Measurements from ENCODE around the gene BCL11B. TPM values are rescaled to one million over a fixed set of nuclear protein-coding genes. Genes with fewer than 3 reads are reported as not detected.

The BCL11B gene
- total and polyA plus RNA-seq, 2 donors (not counting 1 experiment from before 2014, with no cell fraction given), result under 0.01 TPM; not detected in 1

- Histone ChIP-seq H3K27ac (ENCODE audit: insufficient read depth, low read length) (no peak overlapping the region), H3K9me3 (ENCODE audit: control insufficient read depth, insufficient read depth, low read depth, low read length) (no peaks in the 10 kb centered on the region), H3K4me1 (ENCODE audit: control insufficient read depth, extremely low read depth, insufficient read depth, low read length) (no peaks in the 10 kb centered on the region), H4K20me1 (ENCODE audit: control insufficient read depth, extremely low read depth, insufficient read depth, low read length) (no peaks in the 10 kb centered on the region), H3K36me3 (ENCODE audit: control insufficient read depth, insufficient read depth, low read length) (no peaks in the 10 kb centered on the region), H3K27me3 (ENCODE audit: control insufficient read depth, insufficient read depth, low read length) (no peaks in the 10 kb centered on the region), H3K4me3 (replicated peaks in 1 of 4; ENCODE audit: control extremely low read depth in 1 of 4, insufficient read depth in 1 of 4, low read depth in 3 of 4, low read length in 4 of 4) (no peak overlapping the region), H3K79me2 (ENCODE audit: control insufficient read depth, insufficient read depth, low read length) (no peaks in the 10 kb centered on the region), H3K4me2 (ENCODE audit: extremely low read depth, insufficient read depth, low read length) (no peak overlapping the region), H3K9ac (ENCODE audit: insufficient read depth, low read length) (no peak overlapping the region), H2AFZ (ENCODE audit: low read length) (no peak overlapping the region)
- TF ChIP-seq EZH2 (IDR thresholded peaks at IDR 0.05; ENCODE audit: low read length, missing control alignments) (no peak), CTCF (conservative IDR thresholded peaks at IDR 0.05 in 1 of 2, IDR thresholded peaks at IDR 0.05 in 1 of 2; ENCODE audit: low read depth in 1 of 2, low read length in 2 of 2) (no peak)
- no peak for DNase-seq (ENCODE audit: low read depth in 2 of 2)
Measured at GRCh38 chr14:99224116-99224910, 47.7 kb downstream of the BCL11B start.

GRCh38 chr14:99221445-99221844, 50.6 kb downstream of the BCL11B start:
- Histone ChIP-seq H4K20me1 (ENCODE audit: control insufficient read depth, extremely low read depth, insufficient read depth, low read length) (no peaks in the 10 kb centered on the region), H3K36me3 (ENCODE audit: control insufficient read depth, insufficient read depth, low read length) (no peaks in the 10 kb centered on the region), H3K79me2 (ENCODE audit: control insufficient read depth, insufficient read depth, low read length) (no peaks in the 10 kb centered on the region), H3K4me1 (ENCODE audit: control insufficient read depth, extremely low read depth, insufficient read depth, low read length) (no peaks in the 10 kb centered on the region), H3K27me3 (ENCODE audit: control insufficient read depth, insufficient read depth, low read length) (no peaks in the 10 kb centered on the region), H2AFZ (ENCODE audit: low read length) (no peak overlapping the region), H3K27ac (ENCODE audit: insufficient read depth, low read length) (no peak overlapping the region), H3K4me3 (replicated peaks in 1 of 4; ENCODE audit: control extremely low read depth in 1 of 4, insufficient read depth in 1 of 4, low read depth in 3 of 4, low read length in 4 of 4) (no peak overlapping the region), H3K9me3 (ENCODE audit: control insufficient read depth, insufficient read depth, low read depth, low read length) (no peaks in the 10 kb centered on the region), H3K9ac (ENCODE audit: insufficient read depth, low read length) (no peak overlapping the region), H3K4me2 (ENCODE audit: extremely low read depth, insufficient read depth, low read length) (no peak overlapping the region)
- no peak for TF ChIP-seq CTCF (conservative IDR thresholded peaks at IDR 0.05 in 1 of 2, IDR thresholded peaks at IDR 0.05 in 1 of 2; ENCODE audit: low read depth in 1 of 2, low read length in 2 of 2)
- TF ChIP-seq EZH2 (IDR thresholded peaks at IDR 0.05; ENCODE audit: low read length, missing control alignments), result no peak
- no peak for DNase-seq (ENCODE audit: low read depth in 2 of 2)

- H3K27me3 ChIP-seq (ENCODE audit: control insufficient read depth, insufficient read depth, low read length), result no peaks in the 10 kb centered on the region
- no peak overlapping the region for H3K9ac ChIP-seq (ENCODE audit: insufficient read depth, low read length)
- TF ChIP-seq CTCF (conservative IDR thresholded peaks at IDR 0.05 in 1 of 2, IDR thresholded peaks at IDR 0.05 in 1 of 2; ENCODE audit: low read depth in 1 of 2, low read length in 2 of 2) (no peak), EZH2 (IDR thresholded peaks at IDR 0.05; ENCODE audit: low read length, missing control alignments) (no peak)
- no peak overlapping the region for H3K4me2 ChIP-seq (ENCODE audit: extremely low read depth, insufficient read depth, low read length)
- H4K20me1 ChIP-seq (ENCODE audit: control insufficient read depth, extremely low read depth, insufficient read depth, low read length), result no peaks in the 10 kb centered on the region
- H2AFZ ChIP-seq (ENCODE audit: low read length), result no peak overlapping the region
- H3K4me3 ChIP-seq (replicated peaks in 1 of 4; ENCODE audit: control extremely low read depth in 1 of 4, insufficient read depth in 1 of 4, low read depth in 3 of 4, low read length in 4 of 4), result no peak overlapping the region
- DNase-seq (ENCODE audit: low read depth in 2 of 2), result no peak
- no peaks in the 10 kb centered on the region for H3K36me3 ChIP-seq (ENCODE audit: control insufficient read depth, insufficient read depth, low read length)
- H3K9me3 ChIP-seq (ENCODE audit: control insufficient read depth, insufficient read depth, low read depth, low read length), result no peaks in the 10 kb centered on the region
- H3K79me2 ChIP-seq (ENCODE audit: control insufficient read depth, insufficient read depth, low read length), result no peaks in the 10 kb centered on the region
- no peaks in the 10 kb centered on the region for H3K4me1 ChIP-seq (ENCODE audit: control insufficient read depth, extremely low read depth, insufficient read depth, low read length)
- H3K27ac ChIP-seq (ENCODE audit: insufficient read depth, low read length), result no peak overlapping the region
Measured at GRCh38 chr14:99217066-99217955, 54.7 kb downstream of the BCL11B start.
